GM12865 (cell line): ENCODE results near the gene WTAP.
A peak's percentile ranks its signal among the peaks of the same experiment; 100 is the strongest.
"Not testable (repeated sequence)": the region's sequence is repeated elsewhere in the genome, so short reads cannot be mapped to it uniquely, and the experiment has no call there.

Source experiments
- DNase-seq: peaks from one replicate; pipeline ENCODE4 v3.0.0; 2010; ENCODE audit warnings: low read depth
- H3K4me3 ChIP-seq: 2 replicates; pipeline ENCODE4 v1.5.1; 2011; ENCODE audit warnings: mild to moderate bottlenecking, low read depth, low read length, control low read depth
- TF ChIP-seq, protein P1 (sequence below): IDR thresholded peaks from 2 replicates; pipeline ENCODE4 v1.5.1; 2011; ENCODE audit warnings: low read length, control low read depth, low read depth, inconsistent platforms; ENCODE audit not compliant: insufficient read depth; ENCODE audit errors: missing control alignments

The WTAP gene

GRCh38 chr6:159715166-159715565 is 12.1 kb upstream of the WTAP start:
- no peak for DNase-seq
- no peak overlapping the region for H3K4me3 ChIP-seq
- TF ChIP-seq, protein P1, sequence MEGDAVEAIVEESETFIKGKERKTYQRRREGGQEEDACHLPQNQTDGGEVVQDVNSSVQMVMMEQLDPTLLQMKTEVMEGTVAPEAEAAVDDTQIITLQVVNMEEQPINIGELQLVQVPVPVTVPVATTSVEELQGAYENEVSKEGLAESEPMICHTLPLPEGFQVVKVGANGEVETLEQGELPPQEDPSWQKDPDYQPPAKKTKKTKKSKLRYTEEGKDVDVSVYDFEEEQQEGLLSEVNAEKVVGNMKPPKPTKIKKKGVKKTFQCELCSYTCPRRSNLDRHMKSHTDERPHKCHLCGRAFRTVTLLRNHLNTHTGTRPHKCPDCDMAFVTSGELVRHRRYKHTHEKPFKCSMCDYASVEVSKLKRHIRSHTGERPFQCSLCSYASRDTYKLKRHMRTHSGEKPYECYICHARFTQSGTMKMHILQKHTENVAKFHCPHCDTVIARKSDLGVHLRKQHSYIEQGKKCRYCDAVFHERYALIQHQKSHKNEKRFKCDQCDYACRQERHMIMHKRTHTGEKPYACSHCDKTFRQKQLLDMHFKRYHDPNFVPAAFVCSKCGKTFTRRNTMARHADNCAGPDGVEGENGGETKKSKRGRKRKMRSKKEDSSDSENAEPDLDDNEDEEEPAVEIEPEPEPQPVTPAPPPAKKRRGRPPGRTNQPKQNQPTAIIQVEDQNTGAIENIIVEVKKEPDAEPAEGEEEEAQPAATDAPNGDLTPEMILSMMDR = no peak

- no peak overlapping the region for H3K4me3 ChIP-seq
- DNase-seq = no peak
- TF ChIP-seq, protein P1 = no peak
Observed at GRCh38 chr6:159715605-159716004, 11.7 kb upstream of the WTAP start.

GRCh38 chr6:159716247-159717096 is 10.8 kb upstream of the WTAP start:
- H3K4me3 ChIP-seq = no peak overlapping the region
- TF ChIP-seq, protein P1 = no peak
- DNase-seq = no peak

GRCh38 chr6:159718634-159719033 is 8.7 kb upstream of the WTAP start:
- TF ChIP-seq, protein P1 = no peak
- DNase-seq = no peak

DNA sequence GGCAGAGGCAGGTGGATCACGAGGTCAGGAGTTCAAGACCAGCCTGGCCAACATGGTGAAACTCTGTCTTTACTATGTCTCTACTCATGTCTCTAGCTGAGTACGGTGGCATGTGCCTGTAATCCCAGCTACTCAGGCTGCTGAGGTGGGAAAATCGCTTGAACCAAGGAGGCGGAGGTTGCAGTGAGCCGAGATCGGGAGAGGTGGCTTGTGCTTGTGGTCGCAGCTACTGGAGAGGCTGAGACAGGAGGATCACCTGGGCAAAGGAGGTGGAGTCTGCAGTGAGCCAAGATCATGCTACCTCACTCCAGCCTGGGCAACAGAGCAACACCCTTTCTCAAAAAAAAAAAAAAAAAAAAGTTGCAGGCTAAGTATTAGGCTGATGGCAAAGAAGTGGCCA is 8.0 kb upstream of the WTAP start:
- H3K4me3 ChIP-seq = no peak overlapping the region
- no peak for DNase-seq
- TF ChIP-seq, protein P1 = no peak

More at GRCh38 chr6:159718634-159719033, 8.7 kb upstream of the WTAP start:
- no peak overlapping the region for H3K4me3 ChIP-seq

GRCh38 chr6:159720708-159721107 is 6.6 kb upstream of the WTAP start:
- TF ChIP-seq, protein P1 = peak; percentile 42
- DNase-seq = peak; percentile 72
- H3K4me3 ChIP-seq = no peak overlapping the region

- H3K4me3 ChIP-seq, DNase-seq: not testable (repeated sequence)
Observed at GRCh38 chr6:159721981-159722380, 5.3 kb upstream of the WTAP start.
